ENCODE data around the gene RNF10.

- no peak for TF ChIP-seq CTCF (conservative IDR thresholded peaks at IDR 0.05; ENCODE audit: low read depth, low read length)
- TF ChIP-seq ELK1 (IDR thresholded peaks at IDR 0.05; ENCODE audit: borderline replicate concordance, low read depth, low read length): no peak
- TF ChIP-seq RAD21 (IDR thresholded peaks at IDR 0.05; ENCODE audit: low read length): no peak
- TF ChIP-seq SMC3 (IDR thresholded peaks at IDR 0.05; ENCODE audit: low read depth, low read length): no peak
- no peak for TF ChIP-seq MAFK (IDR thresholded peaks at IDR 0.05; ENCODE audit: low read depth, low read length)
- TF ChIP-seq NFE2L2 (IDR thresholded peaks at IDR 0.05; ENCODE audit: low read depth, low read length): no peak
- no peak for TF ChIP-seq CHD1 (IDR thresholded peaks at IDR 0.05; ENCODE audit: low read depth, low read length)
- peak; percentile 98 for TF ChIP-seq CEBPB (IDR thresholded peaks at IDR 0.05; ENCODE audit: low read depth, low read length)
- TF ChIP-seq POLR2A (IDR thresholded peaks at IDR 0.05; ENCODE audit: low read depth, low read length): peak; percentile 82
- TF ChIP-seq RFX5 (IDR thresholded peaks at IDR 0.05; ENCODE audit: low read depth, low read length): no peak
- peak; percentile 47; the same call in 1 of the 2 replicates for TF ChIP-seq MXI1 (IDR thresholded peaks at IDR 0.05; ENCODE audit: borderline replicate concordance, low read depth, low read length)
- TF ChIP-seq RCOR1 (IDR thresholded peaks at IDR 0.05; ENCODE audit: insufficient replicate concordance, low read length): no peak
- no peak for TF ChIP-seq USF2 (IDR thresholded peaks at IDR 0.05; ENCODE audit: low read depth, low read length)
- TF ChIP-seq MAZ (IDR thresholded peaks at IDR 0.05; ENCODE audit: borderline replicate concordance, low read depth, low read length): peak; percentile 53; the same call in 1 of the 2 replicates
Measured at GRCh38 chr12:120528861-120529525, 5.2 kb upstream of the RNF10 start, which contains the start of gene COQ5.

All from IMR-90 (cell line).